GM18867 (cell line): ENCODE results near the gene NUDT9.
"Not testable (repeated sequence)": the region's sequence is repeated elsewhere in the genome, so short reads cannot be mapped to it uniquely, and the experiment has no call there.

Source experiments
- ATAC-seq: cut with Tn5 transposase; IDR thresholded peaks from one replicate; pipeline ENCODE4 v1.9.1; 2021; ENCODE audit warnings: mild to moderate bottlenecking, moderate library complexity; ENCODE audit not compliant: unreplicated experiment

Gene NUDT9

DNA sequence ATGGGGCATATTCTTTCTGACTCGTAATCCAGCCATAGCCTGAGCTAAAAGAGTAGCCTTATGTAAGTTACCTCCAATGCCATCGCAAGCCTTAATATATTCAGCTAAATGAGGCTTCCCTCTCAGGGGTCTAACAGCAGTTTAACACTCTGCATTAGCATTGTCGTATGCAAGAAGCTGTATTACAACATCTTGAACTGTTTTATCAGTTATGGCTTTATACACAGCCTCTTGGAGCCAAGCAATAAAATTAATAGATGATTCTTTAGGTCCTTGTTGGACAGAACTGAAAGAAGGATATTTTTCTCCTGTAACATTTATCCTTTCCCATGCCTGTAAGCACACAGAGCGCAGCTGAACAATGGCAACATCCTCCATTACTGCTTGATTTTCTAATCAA, 15.5 kb upstream of the NUDT9 start:
- not testable (repeated sequence) for ATAC-seq

DNA sequence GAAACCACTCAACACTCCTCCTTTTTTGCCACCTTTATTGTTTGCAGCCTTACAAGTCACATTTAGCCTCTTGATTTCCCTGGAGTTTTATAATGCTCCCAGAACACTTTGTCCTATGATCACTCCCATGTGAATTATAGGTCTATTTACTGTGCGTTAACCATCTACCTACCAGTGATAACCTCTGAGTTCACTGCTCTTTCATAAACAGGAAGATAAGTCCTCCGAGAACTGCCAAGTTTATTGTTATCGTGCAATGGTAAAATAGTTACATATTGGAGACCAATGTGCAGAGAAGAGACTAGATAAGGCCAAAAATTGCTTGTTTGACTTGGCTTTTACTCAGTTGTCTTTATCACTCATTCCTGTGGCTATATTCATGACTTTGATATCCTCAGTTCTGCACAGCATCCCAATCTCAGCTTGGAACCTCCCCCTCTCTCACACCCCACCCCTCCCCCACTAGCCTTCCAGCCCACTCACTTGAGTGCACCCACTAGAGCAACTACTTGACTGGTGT, 12.9 kb upstream of the NUDT9 start:
- ATAC-seq, result no peak

DNA sequence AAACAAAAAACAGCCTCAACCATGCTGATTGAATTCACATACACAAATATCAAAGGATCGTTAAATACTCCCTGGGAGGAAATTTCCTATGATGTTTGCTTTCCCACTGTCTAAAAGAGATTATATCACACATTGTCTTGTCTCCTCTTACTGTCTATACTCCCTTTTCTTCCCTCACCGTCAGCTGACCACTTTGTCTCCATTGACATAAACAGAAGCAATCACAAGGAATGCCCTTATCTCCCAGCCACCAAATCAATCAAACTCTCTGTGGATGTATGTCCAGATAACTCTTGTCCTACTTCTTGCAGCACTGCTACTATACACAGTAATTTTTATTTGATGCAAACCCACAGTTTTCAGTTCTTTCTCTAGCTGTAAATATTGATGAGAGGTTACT, 12.2 kb upstream of the NUDT9 start:
- no peak for ATAC-seq

DNA sequence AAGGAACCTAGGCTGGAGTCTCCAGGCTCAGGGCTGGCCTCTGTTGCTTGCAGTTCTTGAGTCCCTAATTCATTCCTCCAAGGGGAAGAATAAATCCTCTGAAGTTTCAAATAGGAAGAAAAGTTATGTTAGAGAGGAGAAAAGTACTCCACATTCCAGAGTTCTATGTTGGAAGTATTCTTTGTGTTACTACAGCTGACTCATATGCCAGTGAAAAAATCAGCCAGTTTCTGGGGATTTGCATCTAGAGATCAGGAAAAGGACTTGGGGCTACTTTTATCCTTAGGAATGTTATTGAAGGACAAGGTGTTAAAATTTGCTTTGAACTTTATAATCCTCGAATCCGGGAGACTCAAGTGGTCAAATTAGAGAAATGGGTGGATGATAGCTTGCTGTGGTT, 11.7 kb upstream of the NUDT9 start:
- ATAC-seq, result no peak

DNA sequence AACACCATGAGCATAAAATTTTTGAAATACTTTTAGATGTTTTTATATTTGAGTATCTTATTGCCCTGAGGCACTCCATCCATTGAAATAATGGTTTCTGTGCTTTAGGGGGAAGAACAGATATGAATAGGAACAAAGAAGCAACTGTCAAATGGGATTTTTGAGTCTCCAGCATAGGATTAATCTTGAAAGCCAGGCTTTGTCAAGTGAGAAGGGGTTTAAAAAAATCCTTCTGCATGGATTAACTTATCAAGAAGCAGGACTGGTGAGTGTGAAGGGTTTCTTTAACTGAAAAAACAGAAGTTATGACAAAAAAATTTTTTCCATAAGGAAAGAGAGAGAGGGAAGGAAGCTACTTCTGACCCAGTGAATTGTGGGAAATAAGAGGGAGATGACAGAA, 7.6 kb upstream of the NUDT9 start:
- no peak for ATAC-seq

DNA sequence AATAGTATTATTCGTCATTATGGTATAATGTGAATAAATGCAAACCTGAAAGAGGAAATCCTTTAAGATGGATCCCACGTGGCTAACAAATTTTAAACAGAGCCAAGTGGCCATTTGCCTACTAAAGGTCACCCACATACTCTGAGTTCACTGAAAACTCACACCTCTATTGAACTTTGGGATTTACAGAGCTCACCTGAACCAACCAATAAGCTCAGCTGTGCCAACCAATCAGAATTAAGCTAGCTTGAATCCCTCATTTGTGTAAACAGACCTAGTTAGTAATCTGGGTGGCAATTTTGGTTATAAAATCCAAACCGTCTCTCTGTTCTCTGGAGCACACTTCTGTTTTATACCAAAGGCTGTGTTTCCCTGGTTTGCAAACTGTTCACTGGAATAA, 5.4 kb upstream of the NUDT9 start:
- ATAC-seq, result no peak

DNA sequence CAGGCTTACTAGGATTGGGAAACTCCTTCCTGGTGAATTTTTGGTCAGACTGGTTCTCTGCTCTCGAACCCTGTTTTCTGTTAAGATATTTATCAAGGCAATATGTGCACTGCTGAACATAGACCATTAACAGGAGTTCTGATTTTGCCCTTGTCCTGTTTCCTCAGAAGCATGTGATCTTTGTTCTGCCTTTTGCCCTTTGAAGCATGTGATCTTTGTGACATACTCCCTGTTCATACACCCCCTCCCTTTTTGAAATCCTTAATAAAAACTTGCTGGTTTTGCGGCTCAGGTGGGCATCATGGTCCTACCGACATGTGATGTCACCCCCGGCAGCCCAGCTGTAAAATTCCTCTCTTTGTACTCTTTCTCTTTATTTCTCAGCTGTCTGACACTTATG, 4.0 kb upstream of the NUDT9 start:
- not testable (repeated sequence) for ATAC-seq

DNA sequence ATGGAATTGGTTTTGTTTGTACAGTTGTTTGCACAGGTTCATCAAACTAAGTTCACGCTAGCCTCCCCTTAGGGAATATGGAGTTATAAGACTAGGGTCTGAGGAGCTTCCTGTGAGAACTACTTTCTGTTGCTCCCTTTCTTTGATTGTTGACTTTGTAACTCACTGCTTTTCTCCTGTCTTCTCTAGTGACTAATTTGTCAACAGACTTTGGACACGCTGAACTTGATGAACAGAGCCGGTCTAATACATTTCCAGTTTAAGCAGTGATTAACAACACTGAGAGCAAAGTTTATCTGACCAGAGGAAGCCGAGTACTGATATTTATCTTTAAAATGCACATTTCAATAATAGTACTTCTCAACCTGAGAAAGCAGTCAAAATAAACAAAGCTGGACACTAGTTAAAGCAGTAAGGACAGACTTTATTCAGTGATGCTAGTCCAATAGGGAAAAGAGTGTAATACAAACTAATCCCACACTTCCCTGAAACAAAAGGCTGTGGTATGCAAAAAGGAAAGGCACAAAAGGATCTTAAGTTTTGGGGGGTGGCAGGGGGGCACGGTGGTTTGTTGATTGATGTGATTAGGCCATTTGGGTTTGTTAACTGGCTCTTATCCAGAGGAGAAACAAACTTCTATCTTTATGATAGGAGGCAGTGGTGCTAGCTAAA, 2.7 kb upstream of the NUDT9 start:
- ATAC-seq, result no peak

DNA sequence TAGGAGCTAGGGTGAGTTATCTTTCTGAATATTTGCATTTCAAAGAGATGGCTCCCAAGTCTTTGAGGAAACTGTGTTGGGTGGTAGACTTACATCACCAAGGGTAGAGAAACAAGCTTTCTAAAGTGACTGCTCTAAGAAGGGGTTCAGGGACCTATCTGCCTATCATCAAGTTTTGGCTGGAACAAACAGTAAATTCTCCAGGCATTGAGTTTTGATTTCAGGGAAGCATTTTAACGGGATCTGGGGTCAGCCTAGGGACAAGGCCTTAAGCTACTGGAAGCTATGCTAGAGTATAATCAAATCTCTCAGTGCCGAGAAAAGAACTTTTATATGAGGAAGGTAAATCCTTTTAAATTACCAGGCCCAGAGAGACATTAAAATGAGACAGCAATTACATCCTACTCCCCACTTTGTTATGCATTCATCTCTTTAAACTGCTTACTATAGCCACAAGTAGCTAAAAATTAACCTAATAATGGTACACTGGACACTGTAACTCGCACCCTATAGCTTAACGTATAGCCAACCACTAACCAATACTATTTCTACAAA, 2.0 kb upstream of the NUDT9 start:
- ATAC-seq, result no peak

DNA sequence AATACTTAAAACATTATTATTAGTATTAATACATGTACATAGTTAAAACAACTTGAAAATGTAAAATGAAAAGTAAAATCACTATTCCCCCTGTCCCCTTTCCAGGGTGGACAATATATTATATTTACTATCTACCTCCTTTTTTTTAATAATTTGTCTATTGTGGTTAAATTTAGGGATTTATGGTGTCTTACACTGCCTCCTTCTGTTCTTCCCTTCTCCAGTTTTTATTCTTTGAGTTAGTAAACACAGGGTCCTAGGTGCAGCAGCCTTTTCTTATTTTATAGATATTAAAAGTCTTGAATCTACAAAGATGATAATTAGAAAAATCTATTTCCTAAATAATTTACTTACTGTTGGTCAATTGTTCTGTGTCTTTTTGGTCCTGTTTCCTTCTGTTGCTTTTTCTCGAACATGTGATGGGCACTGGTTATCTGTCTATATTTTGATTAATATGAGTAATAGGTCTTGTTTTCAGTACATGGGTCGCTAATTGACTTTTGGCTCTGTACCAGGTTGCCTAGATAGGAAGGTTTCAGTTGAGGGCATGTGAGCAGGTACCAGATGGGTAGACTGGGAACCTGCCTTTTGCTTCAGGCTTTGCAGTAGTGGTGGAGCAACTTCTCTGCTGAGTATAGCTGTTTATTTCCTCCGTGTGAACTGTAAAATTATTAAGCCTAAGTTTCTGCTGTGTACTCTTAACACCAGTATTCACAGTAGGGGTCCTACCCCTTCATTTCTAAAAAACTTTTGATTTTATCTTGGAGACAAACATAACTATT, 1.1 kb downstream of the NUDT9 start:
- no peak for ATAC-seq

DNA sequence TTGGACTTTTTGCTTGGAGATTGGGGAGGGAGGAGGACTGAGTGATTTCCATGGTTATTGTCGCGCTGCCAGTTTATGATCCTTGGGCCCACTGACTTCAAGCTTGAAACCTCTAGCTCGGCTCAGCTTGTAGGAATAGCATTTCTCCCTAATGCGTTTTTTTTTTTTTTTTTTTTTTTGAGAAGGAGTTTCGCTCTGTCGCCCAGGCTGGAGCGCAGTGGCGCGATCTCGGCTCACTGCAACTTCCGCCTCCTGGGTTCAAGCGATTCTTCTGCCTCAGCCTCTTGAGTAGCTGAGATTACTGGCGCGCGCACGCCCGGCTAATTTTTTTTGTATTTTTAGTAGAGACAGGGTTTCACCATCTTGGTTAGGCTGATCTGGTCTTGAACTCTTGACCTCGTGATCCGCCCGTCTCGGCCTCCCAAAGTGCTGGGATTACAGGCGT, 1.7 kb downstream of the NUDT9 start:
- ATAC-seq, result not testable (repeated sequence)

DNA sequence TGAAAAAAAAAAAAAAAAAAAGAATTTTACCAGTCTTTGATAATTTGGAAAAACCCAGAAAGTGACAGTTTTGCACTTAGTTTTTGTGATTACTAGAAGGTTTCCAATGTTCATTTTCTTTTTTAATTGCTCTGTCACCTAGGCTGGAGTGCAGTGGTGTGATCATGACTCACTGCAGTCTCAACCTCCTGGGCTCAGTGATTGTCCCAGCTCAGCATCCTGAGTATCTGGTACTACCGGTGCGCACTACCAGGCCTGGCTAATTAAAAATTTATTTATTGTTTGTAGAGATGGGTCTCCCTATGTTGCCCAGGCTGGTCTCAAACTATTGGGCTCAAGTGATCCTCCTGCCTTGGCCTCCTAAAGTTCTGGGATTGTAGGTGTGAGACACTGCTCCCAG, 3.3 kb downstream of the NUDT9 start:
- ATAC-seq, result no peak

DNA sequence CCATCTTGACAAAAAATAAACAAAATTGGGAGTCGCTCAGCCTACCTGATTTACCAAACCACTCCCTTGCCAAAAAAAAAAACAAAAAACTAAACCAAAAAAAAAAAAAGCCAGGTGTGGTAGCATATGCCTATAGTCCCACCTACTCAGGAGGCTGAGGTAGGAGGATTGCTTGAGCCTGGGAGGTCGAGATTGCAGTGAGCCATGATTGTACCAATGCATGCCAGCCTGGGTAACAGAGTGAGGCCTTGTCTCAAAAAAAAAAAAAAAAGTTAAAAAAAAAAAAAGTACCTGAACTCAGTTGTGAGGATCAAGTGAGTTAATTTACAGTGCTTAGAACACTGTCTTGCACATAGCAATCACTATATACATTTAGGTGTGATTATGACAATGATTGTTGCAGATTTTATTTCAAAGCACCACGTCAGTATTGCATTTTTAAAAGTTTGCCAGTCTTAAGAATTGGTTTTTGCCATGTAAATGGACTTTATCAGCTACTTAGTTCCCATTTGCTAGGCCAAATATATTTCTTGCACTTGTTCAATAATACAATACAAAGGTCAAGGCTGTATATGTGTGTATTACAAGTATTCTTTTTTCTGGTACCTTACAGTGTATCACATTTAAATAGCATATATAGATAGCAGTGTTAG, 4.6 kb downstream of the NUDT9 start:
- no peak for ATAC-seq

DNA sequence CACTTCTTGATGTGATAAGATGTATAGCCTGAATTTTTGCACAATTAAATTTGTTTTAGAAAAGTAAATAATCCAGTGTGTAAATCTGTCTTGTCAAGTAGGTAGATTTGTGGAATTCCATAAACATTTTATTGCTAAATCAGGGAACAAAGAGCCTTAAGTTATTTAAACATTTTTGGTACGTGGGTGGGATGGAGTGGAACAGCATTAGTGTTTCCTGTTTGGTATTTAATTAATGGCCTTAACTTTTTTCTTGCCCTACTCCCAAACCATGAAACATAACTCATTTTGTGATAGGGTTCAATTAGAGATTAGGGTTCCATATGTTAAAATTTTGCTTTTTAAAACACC, 5.1 kb downstream of the NUDT9 start:
- no peak for ATAC-seq

DNA sequence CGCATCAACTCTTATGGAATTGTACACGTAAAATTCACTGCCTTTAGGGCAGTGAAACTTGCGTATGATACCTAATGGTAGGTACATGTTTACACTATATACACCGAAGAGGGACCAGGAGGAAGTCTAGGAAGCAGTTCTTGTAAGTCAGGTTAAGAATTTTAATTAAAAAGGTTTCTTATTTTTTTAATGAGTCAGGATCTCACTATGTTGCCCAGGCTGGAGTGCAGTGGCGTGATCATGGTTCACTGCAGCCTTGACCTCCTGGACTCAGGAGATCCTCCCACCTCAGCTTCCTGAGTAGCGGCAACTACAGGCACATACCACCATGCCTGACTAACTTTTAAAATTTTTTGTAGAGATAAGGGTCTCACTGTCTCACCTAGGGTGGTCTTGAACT, 6.6 kb downstream of the NUDT9 start:
- ATAC-seq, result no peak

DNA sequence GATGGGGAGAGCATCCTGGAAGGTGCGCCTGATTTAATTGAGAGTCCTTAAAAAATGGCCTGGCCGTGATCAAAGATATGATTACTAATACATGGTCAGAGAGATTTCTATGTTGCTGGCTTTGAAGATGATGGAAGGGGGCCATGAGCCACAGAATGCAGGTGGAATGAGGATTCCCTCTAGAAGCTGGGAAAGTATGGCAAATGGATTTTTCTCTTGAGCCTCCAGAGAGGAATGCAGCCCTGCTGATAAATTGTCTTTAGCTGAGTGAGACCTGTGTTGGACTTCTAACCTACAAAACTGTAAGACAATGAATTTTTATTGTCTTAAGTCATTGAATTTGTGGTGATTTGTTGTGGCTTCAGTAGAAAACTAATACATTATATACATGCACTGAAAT, 7.7 kb downstream of the NUDT9 start:
- no peak for ATAC-seq

DNA sequence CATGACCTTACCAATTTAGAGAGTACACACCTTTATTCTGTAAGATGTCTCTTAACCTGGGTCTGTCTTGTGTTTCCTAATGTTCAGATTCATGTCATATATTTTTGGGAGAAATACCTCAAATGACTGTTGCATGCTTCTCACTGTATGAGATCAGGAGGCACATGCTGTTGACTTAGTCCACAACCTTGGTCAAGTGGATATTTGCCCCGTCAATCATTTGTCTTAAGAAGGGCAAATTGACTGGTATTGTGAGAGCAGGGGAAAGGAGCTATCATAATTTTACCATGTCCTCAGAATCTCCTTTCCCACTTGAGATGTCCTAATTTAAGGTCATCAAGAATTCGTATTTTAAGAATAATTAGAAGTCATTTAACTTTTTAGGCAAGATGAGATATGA, 11.0 kb downstream of the NUDT9 start:
- ATAC-seq, result no peak

DNA sequence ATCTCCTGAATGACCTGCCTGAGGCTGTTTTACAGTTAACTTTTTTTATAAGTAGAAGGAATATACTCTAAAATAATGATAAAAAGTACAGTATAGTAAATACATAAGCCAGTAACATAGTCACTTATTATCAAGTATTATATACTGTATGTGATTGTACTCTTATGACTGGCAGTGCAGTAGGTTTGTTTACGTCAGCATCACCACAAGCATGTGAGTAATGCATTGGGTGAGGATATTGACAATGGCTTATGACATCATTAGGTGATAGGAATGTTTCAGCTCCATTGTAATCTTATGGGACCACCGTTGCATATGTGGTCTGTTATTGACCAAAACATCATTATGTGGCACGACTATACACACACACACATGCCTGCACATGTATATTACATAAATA, 20.5 kb downstream of the NUDT9 start:
- no peak for ATAC-seq

DNA sequence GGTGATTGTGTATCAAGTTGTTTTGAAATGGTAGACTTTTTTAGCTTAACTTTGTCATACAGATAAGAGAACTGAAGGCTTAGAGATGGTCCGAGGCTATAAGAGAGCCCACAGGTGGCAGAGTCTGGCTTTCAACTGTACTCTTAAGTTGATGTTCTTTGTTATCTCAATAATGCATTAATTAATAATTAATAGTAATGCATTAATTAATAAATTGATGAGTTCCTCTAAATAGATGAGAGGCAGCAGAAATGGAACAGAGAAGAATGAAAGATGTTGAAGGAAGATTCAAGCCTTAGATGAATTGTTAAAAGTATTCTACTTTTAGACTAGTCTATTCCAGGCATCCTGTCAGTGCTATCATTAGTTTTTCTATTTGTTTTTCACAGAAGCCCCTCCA, 22.4 kb downstream of the NUDT9 start:
- no peak for ATAC-seq

DNA sequence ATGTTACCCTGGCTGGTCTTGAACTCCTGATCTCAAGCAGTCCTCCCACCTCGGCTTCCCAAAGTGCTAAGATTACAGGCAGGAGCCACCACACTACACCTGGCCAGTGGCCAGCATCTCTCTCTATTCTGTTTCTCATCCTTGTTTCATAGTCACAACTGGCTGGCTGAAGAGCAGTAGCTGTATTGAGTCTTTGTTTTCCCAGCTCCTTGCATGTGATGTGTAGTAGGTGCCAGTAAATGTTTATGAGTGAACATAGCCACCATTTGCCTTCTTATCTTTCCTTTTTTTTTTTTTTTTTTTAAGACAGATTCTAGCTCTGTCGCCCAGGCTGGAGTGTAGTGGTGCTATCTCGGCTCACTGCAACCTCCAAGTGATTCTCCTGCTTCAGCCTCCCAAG, 23.6 kb downstream of the NUDT9 start:
- ATAC-seq, result no peak

DNA sequence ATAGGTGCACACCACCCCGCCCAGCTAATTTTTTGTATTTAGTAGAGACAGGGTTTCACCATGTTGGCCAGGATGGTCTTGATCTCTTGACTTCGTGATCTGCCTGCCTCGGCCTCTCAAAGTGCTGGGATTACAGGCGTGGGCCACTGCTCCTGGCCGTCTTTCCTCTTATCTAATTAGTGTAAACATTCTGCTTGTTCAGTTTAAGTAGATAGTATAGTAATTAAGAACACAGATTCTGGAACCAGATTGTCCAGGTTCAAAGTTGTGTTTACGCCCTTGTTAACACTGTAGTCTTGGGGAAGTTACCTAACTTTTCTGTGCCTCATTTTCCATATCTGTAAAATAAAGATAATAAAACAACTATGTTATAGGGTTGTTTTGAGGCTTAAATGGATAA, 24.0 kb downstream of the NUDT9 start:
- ATAC-seq, result not testable (repeated sequence)

DNA sequence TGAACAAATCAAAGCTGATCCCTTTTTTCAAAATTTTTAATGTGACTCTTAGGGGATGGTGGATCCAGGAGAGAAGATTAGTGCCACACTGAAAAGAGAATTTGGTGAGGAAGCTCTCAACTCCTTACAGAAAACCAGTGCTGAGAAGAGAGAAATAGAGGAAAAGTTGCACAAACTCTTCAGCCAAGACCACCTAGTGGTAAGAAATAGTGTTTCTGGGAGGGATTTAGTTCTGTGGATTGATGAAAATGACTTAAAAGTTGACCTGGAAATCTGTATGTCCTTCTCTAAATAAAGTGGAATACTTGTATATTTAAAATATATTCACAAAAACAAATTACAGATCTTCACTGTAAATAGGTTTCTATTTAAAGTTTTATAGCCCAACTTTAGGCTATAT, 29.2 kb downstream of the NUDT9 start:
- ATAC-seq, result no peak
